ENCODE measurements around the gene PTPRN2.

- TF ChIP-seq POLR2A (IDR thresholded peaks at IDR 0.05; ENCODE audit: control extremely low read depth in 1 of 2, low read depth in 2 of 2, low read length in 2 of 2): no peak
- no peak for TF ChIP-seq CTCF (IDR thresholded peaks at IDR 0.05; ENCODE audit: control extremely low read depth in 1 of 3, insufficient read depth in 1 of 3, low read depth in 1 of 3, low read length in 3 of 3)
- no peak for TF ChIP-seq SUZ12 (IDR thresholded peaks at IDR 0.05; ENCODE audit: low read length)
- TF ChIP-seq EP300 (IDR thresholded peaks at IDR 0.05; ENCODE audit: borderline replicate concordance in 1 of 2, low read depth in 2 of 2, low read length in 2 of 2): no peak
- TF ChIP-seq BACH1 (IDR thresholded peaks at IDR 0.05; ENCODE audit: low read length): no peak
- TF ChIP-seq TCF12 (IDR thresholded peaks at IDR 0.05; ENCODE audit: low read depth, low read length): no peak
- no peak for TF ChIP-seq POLR2AphosphoS5 (IDR thresholded peaks at IDR 0.05; ENCODE audit: low read depth, low read length)
- no peak for TF ChIP-seq TBP (IDR thresholded peaks at IDR 0.05; ENCODE audit: low read depth, low read length)
- no peak for TF ChIP-seq CHD7 (IDR thresholded peaks at IDR 0.05; ENCODE audit: insufficient replicate concordance, low read length)
- no peak for TF ChIP-seq USF2 (IDR thresholded peaks at IDR 0.05; ENCODE audit: low read length)
- no peak for TF ChIP-seq CBX5 (IDR thresholded peaks at IDR 0.05; ENCODE audit: low read depth, low read length)
- no peak for TF ChIP-seq SIN3A (conservative IDR thresholded peaks at IDR 0.05 in 1 of 2, IDR thresholded peaks at IDR 0.05 in 1 of 2; ENCODE audit: low read depth in 1 of 2, low read length in 2 of 2)
Observed at GRCh38 chr7:158606129-158606528, 18.5 kb upstream of the PTPRN2 start.

Measured in H1 (cell line).